ENCODE data around the gene CTAG1B.
A peak's percentile ranks its signal among the peaks of the same experiment; 100 is the strongest.
"Not testable (repeated sequence)": the region's sequence is repeated elsewhere in the genome, so short reads cannot be mapped to it uniquely, and the experiment has no call there.

CTAG1B gene

DNA sequence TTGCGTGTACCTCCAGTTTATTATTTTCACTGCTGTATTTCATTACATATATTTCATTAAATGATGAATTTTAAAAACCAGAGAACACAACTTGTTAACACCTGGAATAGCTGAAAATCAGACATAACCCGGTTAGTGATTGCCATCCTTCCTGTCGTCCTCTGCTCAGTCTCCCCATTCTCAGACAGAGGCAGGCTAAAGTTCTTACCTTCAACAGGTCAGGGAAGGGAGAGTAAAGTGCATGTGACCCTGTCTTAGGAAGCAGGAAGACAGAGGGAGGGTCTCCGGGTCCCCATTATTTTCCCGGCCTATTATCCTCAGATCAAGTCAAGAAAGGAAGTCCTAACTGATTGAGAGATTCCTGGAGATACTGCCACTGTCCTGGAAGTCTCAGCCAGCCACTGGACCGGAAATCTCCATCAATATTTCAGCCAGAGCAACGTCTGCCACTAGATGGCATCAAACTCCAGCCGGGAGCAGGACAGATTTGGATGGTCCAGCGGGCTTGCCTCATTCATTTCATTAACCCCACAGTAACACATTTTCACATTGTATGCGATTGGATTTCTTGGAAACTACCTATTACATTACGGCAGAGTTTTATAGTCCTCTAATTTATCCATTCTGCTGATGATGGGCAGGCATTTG lies 1.8 kb upstream of the CTAG1B start:
- not testable (repeated sequence) for DNase-seq (ENCODE audit: low spot score)

DNA sequence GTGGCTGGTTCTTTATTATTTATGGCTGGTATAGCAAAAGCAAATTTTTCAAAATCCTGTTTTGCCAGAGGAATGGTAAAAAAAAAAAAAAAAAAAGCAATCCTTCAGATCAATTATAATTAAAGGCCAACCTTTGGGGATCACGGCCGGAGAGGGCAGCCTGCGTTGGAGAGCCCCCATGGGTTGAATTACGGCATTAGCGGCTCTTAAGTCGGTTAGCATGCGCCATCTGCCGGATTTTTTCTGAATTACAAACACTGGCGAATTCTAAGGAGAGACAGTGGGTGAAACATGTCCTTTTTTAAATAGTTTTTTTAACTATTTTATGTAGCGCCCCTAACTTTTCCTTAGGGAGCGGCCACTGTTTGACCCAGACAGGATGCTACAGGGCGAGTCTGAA lies 5.5 kb downstream of the CTAG1B start:
- not testable (repeated sequence) for DNase-seq (ENCODE audit: low spot score)

DNA sequence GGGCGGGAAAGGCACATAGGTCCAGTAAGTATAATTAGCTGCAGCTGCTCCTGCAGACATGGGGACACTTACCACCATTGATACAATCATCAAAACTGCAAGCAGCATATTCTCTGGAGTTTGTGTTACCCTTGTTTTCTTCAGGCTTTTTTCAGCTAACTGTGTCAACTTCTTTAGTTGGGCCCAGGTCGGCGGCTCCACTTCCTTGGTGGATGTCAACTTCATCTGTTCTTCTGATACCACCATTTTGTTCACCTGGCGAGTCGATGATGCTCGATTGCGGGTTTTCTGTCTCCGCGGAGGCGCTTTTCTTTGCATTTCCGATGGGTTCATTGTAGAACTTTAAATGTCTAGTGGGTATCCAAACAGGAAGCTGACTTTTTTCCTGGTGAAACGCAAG lies 7.9 kb downstream of the CTAG1B start:
- not testable (repeated sequence) for DNase-seq (ENCODE audit: low spot score)

DNA sequence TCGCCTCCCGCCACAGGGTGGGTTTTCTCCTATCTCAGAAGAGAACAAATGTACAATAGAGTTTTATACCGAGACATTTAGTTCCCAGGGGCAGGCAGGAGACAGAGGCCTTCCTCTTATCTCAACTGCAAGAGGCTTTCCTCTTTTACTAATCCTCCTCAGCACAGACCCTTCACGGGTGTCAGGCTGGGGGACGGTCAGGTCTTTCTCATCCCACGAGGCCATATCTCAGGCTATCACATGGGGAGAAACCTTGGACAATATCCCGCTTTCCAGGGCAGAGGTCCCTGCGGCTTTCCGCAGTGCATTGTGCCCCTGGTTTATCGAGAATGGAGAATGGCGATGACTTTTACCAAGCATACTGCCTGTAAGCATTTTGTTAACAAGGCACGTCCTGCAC lies 10.3 kb downstream of the CTAG1B start:
- not testable (repeated sequence) for DNase-seq (ENCODE audit: low spot score)

DNA sequence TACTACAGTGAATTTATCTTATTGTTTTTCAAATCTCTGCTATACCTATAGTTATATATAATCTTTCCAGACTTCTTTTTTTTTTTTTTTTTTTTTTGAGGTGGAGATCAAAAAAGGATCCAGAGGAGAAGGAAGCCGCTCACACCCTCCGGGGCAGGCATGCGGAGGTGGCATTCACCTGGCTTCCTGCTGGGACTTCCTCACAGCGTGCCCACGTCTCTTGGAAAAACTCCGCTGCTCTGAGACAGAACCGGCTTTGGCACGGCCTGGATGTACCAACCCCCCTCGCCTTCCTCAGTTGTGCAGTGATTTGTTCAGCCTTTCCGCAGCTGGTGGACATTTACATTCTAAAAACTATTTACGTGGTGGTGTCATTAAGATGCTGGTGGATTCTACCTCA lies 11.1 kb downstream of the CTAG1B start:
- DNase-seq (ENCODE audit: low spot score) = not testable (repeated sequence)

DNA sequence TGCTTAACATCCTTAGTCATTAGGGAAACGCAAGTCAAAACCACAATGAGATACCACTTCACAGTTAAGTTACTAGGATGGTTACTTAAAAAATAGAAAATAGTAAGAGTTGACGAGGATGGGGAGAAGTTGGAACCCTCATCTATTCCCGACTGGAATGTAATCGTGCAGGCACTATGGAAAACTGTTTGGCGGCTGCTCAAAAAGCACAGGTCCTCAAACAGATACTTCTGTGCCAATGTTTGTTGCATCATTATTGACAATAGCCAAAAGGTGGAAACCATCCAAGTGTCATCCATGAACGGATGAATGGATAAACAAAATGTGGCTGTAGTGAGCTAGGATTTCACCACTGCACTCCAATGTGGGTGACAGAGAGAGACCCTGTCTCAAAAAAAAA lies 11.7 kb downstream of the CTAG1B start:
- no peak for DNase-seq (ENCODE audit: low spot score)

DNA sequence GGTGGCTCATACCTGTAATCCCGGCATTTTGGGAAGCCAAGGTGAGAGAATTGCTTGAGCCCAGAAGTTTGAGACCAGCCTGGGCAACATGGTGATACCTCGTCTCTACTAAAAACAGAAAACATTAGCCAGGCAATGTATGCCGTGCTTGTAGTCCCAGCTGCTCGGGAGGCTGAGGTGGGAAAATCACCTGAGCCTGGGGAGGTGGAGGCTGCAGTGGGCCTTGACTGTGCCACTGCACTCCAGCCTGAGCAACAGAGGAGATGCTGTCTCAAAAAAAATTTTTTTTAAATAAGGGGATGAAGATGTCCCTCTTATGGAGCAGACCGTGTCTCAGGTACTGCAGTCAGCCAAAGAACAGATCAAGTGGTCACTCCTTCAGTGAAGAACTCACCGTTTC lies 13.5 kb downstream of the CTAG1B start:
- no peak for DNase-seq (ENCODE audit: low spot score)

DNA sequence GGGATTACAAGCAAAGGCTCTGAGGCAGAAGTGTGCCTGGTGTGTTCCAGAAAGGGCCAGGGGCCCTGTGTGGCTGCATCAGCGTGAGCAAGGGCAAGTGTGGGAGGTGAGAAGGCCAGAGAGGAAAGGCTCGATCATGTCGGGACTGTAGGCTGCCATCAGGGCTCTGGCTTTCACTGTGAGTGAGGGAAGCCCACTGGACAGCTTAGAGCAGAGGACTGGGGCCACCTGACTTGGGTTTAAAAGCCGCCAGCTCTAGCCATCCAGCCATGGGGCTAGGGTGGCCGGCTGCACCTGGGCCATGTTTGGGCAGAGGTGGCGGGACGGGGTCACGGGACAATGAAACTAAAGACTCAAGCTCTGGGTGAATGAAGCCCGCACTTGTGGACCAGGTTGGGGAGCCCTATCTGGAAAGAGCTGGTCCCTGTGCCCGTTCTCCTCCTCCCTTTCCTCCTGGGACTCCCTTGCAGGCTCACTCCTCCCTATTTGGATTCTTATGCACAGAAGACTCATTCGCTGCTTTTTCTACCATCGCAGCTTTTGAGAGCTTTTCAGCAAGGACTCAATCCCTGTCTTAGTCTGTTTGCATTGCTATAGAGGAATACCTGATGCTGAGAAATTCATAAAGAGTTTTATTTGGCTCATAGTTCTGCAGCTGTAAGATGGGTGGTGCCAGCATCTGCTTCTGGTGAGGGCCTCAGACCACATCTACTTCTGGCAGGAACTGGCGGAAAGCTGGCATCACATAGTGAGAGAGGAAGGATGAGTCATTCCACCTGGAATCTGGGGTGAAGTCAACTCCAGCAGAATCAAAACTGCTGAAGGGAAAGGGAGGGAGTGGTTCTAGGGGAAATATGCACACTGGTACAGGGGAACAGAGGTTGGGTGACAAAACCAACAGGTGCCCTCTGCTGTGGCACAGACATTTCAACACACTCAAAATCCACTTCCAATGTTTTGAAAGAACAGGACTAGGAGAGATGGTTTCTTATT lies 15.3 kb downstream of the CTAG1B start:
- DNase-seq (ENCODE audit: low spot score) = no peak

DNA sequence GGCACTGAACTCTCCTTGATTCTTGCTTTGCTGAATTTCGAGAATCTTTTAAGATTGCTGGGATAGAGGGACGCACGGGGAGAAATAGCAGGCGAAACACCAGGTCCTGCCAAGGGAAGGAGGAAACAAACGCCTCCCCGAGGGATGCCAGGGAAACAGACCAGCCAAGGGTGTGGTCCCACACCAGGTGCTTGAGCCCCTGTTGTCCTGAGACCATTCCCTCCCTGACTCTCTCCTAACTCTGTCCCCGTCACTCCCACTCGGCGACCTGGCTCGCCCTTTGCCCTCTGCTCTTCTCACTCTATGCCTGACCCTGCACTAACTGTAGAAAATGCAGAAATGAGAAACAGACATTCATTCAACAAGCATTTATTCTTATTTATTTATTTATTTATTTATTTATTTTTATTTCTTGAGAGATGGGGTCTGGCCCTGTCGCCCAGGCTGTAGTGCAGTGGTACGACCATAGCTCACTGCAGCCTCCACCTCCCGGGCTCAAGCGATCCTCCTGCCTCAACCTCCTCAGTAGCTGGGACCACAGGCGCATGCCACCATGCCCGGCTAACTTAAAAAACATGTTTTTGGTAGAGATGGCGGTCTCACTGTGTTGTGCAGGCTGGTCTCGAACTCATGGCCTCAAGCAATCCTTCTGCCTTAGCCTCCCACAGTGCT lies 16.2 kb downstream of the CTAG1B start:
- no peak for DNase-seq (ENCODE audit: low spot score)

DNA sequence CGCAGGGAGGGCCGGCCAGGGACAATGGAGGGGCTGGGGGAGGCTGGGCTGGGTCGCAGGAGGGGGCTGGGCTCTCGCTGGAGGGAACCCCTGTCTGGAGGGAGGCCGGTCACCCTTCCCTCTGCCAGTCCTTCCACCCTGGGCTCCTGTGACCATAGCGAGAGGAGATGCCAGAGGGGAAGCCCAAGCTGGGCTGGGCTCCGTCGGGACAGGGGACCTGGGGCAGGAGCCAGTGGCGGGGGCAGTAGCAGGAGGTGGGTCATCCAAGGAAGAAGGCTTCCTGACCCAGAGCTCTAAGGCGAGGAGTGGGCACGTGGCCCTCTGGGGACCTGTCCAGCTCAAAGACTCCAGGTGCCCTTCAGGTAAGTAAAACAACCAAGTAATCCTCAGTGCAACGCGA lies 16.9 kb downstream of the CTAG1B start:
- no peak for DNase-seq (ENCODE audit: low spot score)

DNA sequence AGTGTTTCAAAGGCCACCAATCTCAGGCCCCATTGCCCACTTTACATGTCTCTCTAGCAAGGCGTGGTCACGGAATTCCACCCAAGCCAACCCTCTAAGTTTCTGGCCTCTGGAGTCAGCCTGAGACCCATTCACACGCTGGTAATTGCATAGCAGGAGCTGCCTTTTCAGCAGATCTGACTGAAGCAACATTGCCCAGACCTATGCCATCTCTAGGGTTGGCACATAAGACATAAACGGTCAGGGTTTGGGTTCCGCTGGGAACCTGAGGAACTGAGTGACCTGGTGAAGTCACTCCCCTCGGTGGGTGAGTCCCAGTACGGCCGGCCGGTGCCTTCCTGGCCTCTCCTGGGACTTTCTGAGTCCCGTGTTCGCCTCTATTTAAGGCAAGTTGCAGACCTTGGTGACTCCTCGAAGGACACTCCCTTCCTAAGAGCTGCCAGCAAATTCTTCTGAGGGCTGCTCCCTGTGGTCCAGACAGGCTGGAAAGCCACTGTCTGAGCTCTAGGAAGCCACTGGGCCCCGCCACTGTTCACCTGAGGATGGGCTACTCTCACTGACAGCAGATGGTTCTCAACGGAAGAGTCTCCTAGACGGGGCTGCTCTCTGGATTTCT lies 18.2 kb downstream of the CTAG1B start:
- DNase-seq (ENCODE audit: low spot score) = no peak

DNA sequence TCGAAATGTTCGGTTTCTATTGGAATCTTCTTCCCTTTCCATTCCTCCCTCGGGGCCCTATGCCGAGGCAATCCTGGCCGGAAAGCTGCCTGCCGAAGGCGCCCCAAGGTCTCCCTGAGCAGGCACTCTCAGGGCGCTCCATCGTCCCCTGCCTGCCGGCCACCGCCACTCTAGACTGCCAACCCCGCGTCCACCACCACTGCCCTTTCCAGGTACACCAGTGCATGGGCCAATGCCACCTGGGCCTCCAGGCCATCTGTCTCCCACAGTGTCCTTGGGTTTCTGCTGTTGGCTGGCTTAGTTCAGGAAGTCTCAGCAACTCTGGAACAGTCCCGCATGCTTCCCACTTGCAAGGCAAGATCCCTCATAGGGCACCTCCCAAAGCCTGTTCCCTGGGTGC lies 19.6 kb downstream of the CTAG1B start:
- DNase-seq (ENCODE audit: low spot score) = no peak

DNA sequence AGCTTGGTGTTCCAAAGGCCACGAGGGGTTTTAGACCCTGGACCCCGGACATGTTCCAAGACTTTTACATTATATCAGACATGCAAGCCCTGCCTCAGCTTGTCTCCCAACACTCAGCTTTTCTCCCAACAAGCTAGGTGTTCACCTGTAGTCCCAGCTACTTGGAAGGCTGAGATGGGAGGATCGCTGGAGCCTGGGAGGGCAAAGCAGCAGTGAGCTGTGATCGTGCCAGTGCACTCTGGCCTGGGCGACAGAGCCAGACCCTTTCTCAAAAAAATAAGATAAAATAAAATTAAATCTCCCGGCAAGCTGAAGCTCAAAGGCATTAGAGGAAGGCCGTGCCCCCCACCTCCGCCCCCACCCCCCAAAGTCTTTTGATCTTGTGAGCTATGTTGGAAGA lies 20.4 kb downstream of the CTAG1B start:
- DNase-seq (ENCODE audit: low spot score) = no peak

DNA sequence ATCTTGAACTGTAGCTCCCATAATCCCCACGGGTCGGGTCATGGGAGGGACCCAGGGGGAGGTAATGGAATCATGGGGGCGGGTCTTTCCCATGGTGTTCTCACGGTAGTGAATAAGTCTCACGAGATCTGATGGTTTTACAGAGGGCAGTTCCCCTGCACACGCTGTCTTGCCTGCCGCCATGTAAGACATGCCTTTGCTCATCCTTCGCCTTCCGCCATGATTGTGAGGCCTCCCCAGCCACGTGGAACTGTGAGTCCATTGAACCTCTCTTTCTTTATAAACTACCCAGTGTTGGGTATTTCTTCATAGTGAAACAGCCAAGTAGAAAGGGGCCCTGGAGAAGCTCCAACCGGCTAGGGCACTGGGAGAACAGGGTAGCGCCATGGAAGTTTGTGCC lies 21.9 kb downstream of the CTAG1B start:
- DNase-seq (ENCODE audit: low spot score) = no peak

DNA sequence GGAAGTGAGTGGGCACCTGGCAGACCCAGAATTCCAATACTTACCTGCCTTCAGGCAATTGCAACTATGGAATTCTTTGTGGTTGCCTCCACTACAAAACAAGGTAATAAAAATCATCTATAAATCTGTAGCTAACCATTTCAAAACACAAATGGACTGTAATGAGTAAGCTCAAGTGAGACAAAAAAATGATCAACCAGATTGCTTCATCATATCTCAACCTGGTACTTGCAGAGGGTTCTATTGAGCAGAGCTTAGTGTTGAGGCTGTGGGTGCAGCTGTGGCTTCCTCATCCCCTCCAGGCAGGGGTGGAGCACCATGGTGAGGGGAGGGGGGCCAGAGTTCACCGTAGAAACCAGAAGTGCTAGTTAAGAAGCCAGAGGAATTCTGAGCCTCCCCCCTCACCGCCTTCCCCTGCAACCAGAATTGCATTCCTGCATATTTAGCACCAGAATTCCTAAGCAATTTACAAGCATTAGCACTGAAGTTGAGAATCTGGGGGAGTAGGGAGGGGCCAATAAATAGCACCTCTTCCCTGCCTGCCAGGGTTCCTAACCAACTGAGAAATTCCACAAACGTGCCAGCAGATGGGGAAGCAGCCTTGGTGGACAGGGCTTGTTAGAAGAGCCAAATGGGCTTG lies 22.7 kb downstream of the CTAG1B start:
- peak; percentile 72 for DNase-seq (ENCODE audit: low spot score)

DNA sequence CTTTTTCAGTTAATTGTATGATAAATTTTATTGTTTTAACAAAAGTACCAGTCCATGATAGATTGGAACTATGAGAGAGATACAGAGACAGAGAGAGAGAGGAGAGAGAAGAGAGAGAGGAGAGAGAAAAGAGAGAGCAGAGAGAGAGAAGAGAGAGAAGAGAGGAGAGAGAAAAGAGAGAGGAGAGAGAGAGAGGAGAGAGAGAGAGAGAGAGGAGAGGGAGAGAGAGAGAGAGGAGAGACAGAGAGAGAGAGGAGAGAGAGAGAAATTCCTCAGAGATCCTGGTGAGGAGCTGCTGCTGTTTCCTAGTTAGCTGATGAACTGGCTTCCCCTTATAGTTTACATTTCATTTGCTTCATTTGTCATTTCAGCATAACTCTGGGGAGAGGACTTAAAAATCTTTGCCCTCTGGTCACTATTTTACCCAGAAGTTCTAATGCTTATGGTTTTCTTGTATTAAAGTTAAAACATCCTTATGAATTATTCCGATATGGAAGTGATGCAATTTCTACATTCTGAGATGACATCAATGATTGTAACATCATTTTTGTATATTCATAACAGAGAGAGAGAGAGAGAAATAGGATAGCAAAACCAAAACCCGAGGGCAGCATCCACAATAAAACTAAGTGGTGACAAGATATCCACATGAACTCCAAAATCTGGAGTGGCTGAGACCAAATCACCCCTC lies 23.4 kb downstream of the CTAG1B start:
- no peak for DNase-seq (ENCODE audit: low spot score)

DNA sequence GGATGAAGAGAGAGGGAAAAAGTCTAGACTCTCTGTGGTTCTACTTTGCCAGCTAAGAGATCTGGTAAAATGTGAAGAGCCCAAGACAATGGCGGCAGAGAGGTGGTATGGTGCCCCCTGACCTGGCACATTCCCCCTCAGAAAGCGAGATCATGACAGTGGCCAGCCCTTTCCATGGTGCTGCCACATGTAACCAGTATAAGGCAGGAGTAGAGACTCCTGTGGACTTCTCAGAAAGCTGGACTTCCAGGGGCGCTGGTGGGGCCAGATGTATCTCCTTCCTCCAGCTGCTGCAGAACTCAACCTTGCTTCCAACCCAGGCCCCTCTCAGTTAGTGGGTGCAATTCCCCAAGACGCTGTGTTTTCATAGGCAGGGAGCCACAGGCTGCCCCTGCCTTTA lies 24.6 kb downstream of the CTAG1B start:
- no peak for DNase-seq (ENCODE audit: low spot score)

DNA sequence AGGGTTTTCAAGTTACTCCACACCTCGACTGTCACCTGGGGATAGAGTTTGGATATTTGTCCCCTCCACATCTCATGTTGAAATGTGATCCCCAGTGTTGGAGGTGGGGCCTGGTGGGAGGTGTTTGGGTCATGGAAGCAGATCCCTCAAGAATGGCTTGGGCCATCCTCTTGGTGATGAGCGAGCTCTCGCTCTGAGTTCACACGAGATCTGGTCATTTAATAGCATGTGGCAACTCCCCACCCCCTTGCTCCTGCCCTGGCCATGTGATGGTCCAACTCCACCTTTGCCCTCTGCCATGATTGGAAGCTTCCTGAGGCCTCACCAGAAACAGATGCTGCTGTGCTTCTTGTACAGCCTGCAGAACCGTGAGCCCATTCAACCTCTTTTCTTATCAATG lies 25.9 kb downstream of the CTAG1B start:
- no peak for DNase-seq (ENCODE audit: low spot score)

DNA sequence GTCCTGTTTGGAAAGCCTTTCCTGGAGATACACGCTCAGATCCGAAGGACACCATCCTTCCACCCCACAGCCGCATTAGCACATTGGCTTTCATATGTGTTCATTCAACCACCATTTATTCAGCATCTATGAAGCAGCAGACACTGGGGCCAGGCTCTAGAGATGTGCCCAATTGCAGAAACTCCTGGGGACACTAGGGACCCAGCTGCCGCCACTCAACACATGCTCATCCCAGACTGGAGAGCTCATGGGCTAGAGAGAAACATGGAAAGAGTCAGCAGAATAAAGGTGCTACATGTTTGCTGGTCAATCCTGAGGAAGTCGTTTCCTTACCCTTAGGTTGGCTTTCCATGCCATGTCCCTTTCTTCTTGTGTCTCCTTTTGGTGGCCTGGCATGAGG lies 26.6 kb downstream of the CTAG1B start:
- no peak for DNase-seq (ENCODE audit: low spot score)

DNA sequence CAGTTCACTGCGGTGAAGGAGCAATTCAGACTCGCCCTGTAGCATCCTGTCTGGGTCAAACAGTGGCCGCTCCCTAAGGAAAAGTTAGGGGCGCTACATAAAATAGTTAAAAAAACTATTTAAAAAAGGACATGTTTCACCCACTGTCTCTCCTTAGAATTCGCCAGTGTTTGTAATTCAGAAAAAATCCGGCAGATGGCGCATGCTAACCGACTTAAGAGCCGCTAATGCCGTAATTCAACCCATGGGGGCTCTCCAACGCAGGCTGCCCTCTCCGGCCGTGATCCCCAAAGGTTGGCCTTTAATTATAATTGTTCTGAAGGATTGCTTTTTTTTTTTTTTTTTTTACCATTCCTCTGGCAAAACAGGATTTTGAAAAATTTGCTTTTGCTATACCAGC lies 28.7 kb downstream of the CTAG1B start:
- not testable (repeated sequence) for DNase-seq (ENCODE audit: low spot score)

DNA sequence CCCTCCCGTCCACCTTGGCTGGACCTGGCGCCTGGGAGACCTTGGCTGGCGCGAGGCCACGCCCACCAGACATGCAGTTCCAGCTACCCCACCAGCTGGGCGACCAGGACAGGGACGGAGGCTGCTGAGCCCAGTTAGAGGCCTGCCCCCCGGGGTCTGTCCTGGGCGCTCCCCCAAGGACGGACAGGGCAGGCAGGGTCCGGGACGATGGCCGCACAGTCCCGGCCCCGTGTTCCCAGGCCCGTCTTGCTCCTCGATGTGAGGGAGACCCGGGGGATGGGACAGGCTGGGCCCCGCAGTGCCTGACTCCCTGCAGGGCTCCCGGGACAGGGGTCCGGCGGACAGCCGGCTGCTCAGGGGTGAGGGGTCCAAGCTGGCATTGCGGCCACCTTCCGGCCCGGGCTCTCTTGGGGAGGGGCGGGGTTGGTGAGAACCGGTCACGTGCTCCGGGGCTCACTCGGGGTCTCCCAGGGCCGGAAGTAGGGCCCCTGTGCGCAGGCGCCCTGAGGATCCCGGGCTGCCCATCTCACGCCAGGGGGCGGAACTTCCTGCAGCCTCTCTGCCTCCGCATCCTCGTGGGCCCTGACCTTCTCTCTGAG lies 34.4 kb downstream of the CTAG1B start, which contains the start of gene CTAG1A:
CTAG1A (plus strand) TSS at position 549 of the 599 bp plus-strand sequence. CDS start 74 bp downstream, outside the sequence.
- not testable (repeated sequence) for DNase-seq (ENCODE audit: low spot score)

Measured in iPS-NIHi11 (cell line).